Epithelial cell of proximal tubule (primary cell): ENCODE data around the gene KRT74. TPM values are rescaled to one million over a fixed set of nuclear protein-coding genes. Genes with fewer than 3 reads are reported as not detected.
A peak's percentile ranks its signal among the peaks of the same experiment; 100 is the strongest.

Experiments used
- DNase-seq: peaks from one replicate; pipeline ENCODE4 v3.0.0-alpha.2; 2011; ENCODE audit warnings: low read depth
- H3K4me3 ChIP-seq: 2 replicates; pipeline ENCODE4 v1.5.1; 2011; ENCODE audit warnings: low read depth, mild to moderate bottlenecking, low read length
- total RNA-seq: library from RNA; depleted of rRNA; stranded (reverse); fragments of >200 nt; gene quantifications from 2 replicates; pipeline ENCODE4 v1.2.3, GENCODE V29; 2015
- TF ChIP-seq, protein P1 (sequence below): conservative IDR thresholded peaks from 2 replicates; pipeline ENCODE4 v1.5.1; 2012; ENCODE audit warnings: low read depth, mild to moderate bottlenecking, low read length

KRT74 gene
- total RNA-seq, 1 donor from 2014 or later = not detected

GRCh38 chr12:52564582-52564981 is 9.1 kb downstream of the KRT74 start:
- no peak overlapping the region for H3K4me3 ChIP-seq
- TF ChIP-seq, protein P1, sequence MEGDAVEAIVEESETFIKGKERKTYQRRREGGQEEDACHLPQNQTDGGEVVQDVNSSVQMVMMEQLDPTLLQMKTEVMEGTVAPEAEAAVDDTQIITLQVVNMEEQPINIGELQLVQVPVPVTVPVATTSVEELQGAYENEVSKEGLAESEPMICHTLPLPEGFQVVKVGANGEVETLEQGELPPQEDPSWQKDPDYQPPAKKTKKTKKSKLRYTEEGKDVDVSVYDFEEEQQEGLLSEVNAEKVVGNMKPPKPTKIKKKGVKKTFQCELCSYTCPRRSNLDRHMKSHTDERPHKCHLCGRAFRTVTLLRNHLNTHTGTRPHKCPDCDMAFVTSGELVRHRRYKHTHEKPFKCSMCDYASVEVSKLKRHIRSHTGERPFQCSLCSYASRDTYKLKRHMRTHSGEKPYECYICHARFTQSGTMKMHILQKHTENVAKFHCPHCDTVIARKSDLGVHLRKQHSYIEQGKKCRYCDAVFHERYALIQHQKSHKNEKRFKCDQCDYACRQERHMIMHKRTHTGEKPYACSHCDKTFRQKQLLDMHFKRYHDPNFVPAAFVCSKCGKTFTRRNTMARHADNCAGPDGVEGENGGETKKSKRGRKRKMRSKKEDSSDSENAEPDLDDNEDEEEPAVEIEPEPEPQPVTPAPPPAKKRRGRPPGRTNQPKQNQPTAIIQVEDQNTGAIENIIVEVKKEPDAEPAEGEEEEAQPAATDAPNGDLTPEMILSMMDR = no peak
- DNase-seq = no peak

GRCh38 chr12:52561880-52562449 is 11.7 kb downstream of the KRT74 start:
- no peak for DNase-seq
- TF ChIP-seq, protein P1 = peak; percentile 51
- no peak overlapping the region for H3K4me3 ChIP-seq

- no peak for DNase-seq
- no peak overlapping the region for H3K4me3 ChIP-seq
- TF ChIP-seq, protein P1 = no peak
Observed at GRCh38 chr12:52559979-52560378, 13.7 kb downstream of the KRT74 start.

GRCh38 chr12:52558781-52559445 is 14.7 kb downstream of the KRT74 start:
- no peak for DNase-seq
- TF ChIP-seq, protein P1 = no peak
- H3K4me3 ChIP-seq = no peak overlapping the region

DNA sequence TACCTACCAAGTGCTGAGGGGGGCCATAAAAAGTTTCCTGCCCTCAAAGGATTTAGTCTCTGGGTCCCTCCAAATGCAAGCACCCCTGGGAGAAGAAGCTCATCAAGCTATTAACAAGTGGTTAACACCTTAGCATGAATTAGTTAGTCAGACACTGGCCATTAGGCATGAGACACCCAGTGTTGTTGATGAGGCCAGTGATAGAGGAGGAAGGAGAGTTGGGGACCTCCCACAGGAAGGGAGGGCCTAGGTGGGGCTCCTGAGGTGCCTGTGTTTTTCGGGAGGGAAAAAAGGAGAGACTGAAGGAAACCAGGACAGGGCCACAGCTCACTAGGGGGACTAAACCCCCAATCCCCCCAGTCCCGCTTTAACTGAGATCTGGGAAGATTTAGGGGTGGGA is 16.2 kb downstream of the KRT74 start:
- TF ChIP-seq, protein P1 = no peak
- no peak overlapping the region for H3K4me3 ChIP-seq
- no peak for DNase-seq

- TF ChIP-seq, protein P1 = no peak
- no peak for DNase-seq
- no peak overlapping the region for H3K4me3 ChIP-seq
Observed at GRCh38 chr12:52555577-52555976, 18.1 kb downstream of the KRT74 start.
